HepG2 (cell line): ENCODE results near the gene CMTM3. TPM values are rescaled to one million over a fixed set of nuclear protein-coding genes. Genes with fewer than 3 reads are reported as not detected.

ENCODE experiments used
- BCL6 ChIP-seq: IDR thresholded peaks from 2 replicates; pipeline ENCODE4 v1.6.1; 2016; ENCODE audit warnings: missing genetic modification reagents, missing compliant biosample characterization
- BORCS8-MEF2B ChIP-seq: sonication (generic); formaldehyde crosslinking; IDR thresholded peaks from 2 replicates; pipeline ENCODE4 v1.8.0; 2022; ENCODE audit warnings: mild to moderate bottlenecking, missing genetic modification reagents
- FOXC1 ChIP-seq: sonication (generic); formaldehyde crosslinking; IDR thresholded peaks from 2 replicates; pipeline ENCODE4 v1.8.0; 2022; ENCODE audit warnings: mild to moderate bottlenecking, missing genetic modification reagents, borderline replicate concordance
- FOXK1 ChIP-seq: sonication (generic); formaldehyde crosslinking; IDR thresholded peaks from 2 replicates; pipeline ENCODE4 v1.4.0; 2020; ENCODE audit warnings: low read depth, missing genetic modification reagents, borderline replicate concordance
- HBP1 ChIP-seq: IDR thresholded peaks from 2 replicates; pipeline ENCODE4 v1.6.1; 2016; ENCODE audit warnings: low read depth, control low read depth
- KLF15 ChIP-seq: sonication (generic); formaldehyde crosslinking; IDR thresholded peaks from 2 replicates; pipeline ENCODE4 v1.8.1; 2023; ENCODE audit warnings: borderline replicate concordance, mild to moderate bottlenecking, inconsistent platforms, missing genetic modification reagents, mixed read lengths
- LCORL ChIP-seq, 2 experiments: fragments of 450-650 bp in 1 of 2; sonication (generic) in 1 of 2; formaldehyde crosslinking in 1 of 2; IDR thresholded peaks; 2 replicates each; pipeline versions ENCODE4 v1.5.0 to v1.6.1; 2017 to 2020; ENCODE audit warnings: antibody characterized with exemption in 1 of 2, missing genetic modification reagents in 1 of 2
- MEIS2 ChIP-seq: sonication (generic); formaldehyde crosslinking; IDR thresholded peaks from 2 replicates; pipeline ENCODE4 v1.9.0; 2021; ENCODE audit warnings: mild to moderate bottlenecking, missing genetic modification reagents
- NCOA1 ChIP-seq: sonication (generic); formaldehyde crosslinking; IDR thresholded peaks from 2 replicates; pipeline ENCODE4 v1.9.0; 2021; ENCODE audit warnings: missing genetic modification reagents
- PREB ChIP-seq: sonication (generic); formaldehyde crosslinking; IDR thresholded peaks from 2 replicates; pipeline ENCODE4 v1.4.0; 2020; ENCODE audit warnings: missing genetic modification reagents
- TRIM24 ChIP-seq: sonication (generic); formaldehyde crosslinking; IDR thresholded peaks from 2 replicates; pipeline ENCODE4 v1.8.0; 2022; ENCODE audit warnings: mild to moderate bottlenecking, missing genetic modification reagents
- WIZ ChIP-seq: sonication (generic); formaldehyde crosslinking; IDR thresholded peaks from 2 replicates; pipeline ENCODE4 v1.5.1; 2020; ENCODE audit warnings: mild to moderate bottlenecking, missing genetic modification reagents
- ZFP37 ChIP-seq: sonication (generic); formaldehyde crosslinking; IDR thresholded peaks from 2 replicates; pipeline ENCODE4 v1.4.0; 2020; ENCODE audit warnings: missing genetic modification reagents, borderline replicate concordance
- ZNF230 ChIP-seq: sonication (generic); formaldehyde crosslinking; IDR thresholded peaks from 2 replicates; pipeline ENCODE4 v1.4.0; 2020; ENCODE audit warnings: mild to moderate bottlenecking, missing genetic modification reagents
- ZNF674 ChIP-seq: sonication (generic); formaldehyde crosslinking; IDR thresholded peaks from 2 replicates; pipeline ENCODE4 v1.5.0; 2020; ENCODE audit warnings: low read depth, mild to moderate bottlenecking, missing genetic modification reagents
- ZNF766 ChIP-seq: sonication (generic); formaldehyde crosslinking; IDR thresholded peaks from 2 replicates; pipeline ENCODE4 v1.5.0; 2020; ENCODE audit warnings: missing genetic modification reagents, borderline replicate concordance
- polyA plus RNA-seq, 8 experiments: library from polyadenylated mRNA; depleted of rRNA in 3 of 8; stranded (reverse) in 7 of 8; unstranded in 1 of 8; fragments of >200 nt; fragmentation: Illumina TruSeq in 4 of 8; extraction: Trizol in 4 of 8; gene quantifications; 2 replicates each; pipeline versions ENCODE4 v1.2.1 to v1.2.3, GENCODE V29; 2011 to 2016; ENCODE audit warnings: low read depth in 4 of 8, missing spikeins in 1 of 8, mixed read lengths in 1 of 8; ENCODE audit not compliant: insufficient read depth in 1 of 8
- total RNA-seq, 5 experiments: library from RNA; depleted of rRNA; stranded (reverse); fragments of >200 nt; fragmentation: Illumina TruSeq; extraction: Trizol; gene quantifications; 2 replicates each; pipeline ENCODE4 v1.2.3, GENCODE V29; 2016; ENCODE audit warnings: low read depth in 1 of 5
- TF ChIP-seq, protein P1 (sequence below): sonication (generic); formaldehyde crosslinking; IDR thresholded peaks from 2 replicates; pipeline ENCODE4 v1.5.0; 2020; ENCODE audit warnings: missing genetic modification reagents
- TF ChIP-seq, protein P2 (sequence below): sonication (generic); formaldehyde crosslinking; IDR thresholded peaks from 2 replicates; pipeline ENCODE4 v1.4.0; 2020; ENCODE audit warnings: missing genetic modification reagents
- TF ChIP-seq, protein P3 (sequence below): IDR thresholded peaks from 2 replicates; pipeline ENCODE4 v1.6.1; 2016; ENCODE audit warnings: missing biosample characterization, missing genetic modification reagents, low read depth

CMTM3 gene
- total and polyA plus RNA-seq, 2 of the 13 experiments (the other 11 are each of a cell fraction or from before 2014, with no cell fraction given) = 29.2 to 48.7 TPM

GRCh38 chr16:66604376-66605176 is at the start of gene CMTM3 (continued):
- TF ChIP-seq BCL6 (CRISPR knock-in tag) = peak; percentile 36; the same call in 1 of the 2 replicates
- TF ChIP-seq, protein P1, sequence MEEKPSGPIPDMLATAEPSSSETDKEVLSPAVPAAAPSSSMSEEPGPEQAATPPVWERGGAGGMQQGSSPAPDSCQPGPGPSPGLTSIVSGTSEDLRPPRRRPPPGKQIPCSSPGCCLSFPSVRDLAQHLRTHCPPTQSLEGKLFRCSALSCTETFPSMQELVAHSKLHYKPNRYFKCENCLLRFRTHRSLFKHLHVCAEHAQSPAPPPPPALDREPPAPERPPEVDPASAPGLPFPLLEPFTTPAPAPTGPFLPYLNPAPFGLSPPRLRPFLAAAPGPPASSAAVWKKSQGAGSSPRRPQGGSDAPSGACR (CRISPR knock-in tag) = no peak
- TF ChIP-seq ZFP37 (CRISPR knock-in tag) = no peak
- TF ChIP-seq BORCS8-MEF2B (CRISPR knock-in tag) = no peak
- no peak for TF ChIP-seq LCORL (IDR thresholded peaks at IDR 0.05)
- TF ChIP-seq LCORL (CRISPR knock-in tag; IDR thresholded peaks at IDR 0.05) = peak; percentile 42
- no peak for TF ChIP-seq ZNF674 (CRISPR knock-in tag)
- 0 out of 2 replicates have a peak, but pooled peaks have one; percentile 14 for TF ChIP-seq HBP1
- TF ChIP-seq TRIM24 (CRISPR knock-in tag) = no peak
- TF ChIP-seq, protein P2, sequence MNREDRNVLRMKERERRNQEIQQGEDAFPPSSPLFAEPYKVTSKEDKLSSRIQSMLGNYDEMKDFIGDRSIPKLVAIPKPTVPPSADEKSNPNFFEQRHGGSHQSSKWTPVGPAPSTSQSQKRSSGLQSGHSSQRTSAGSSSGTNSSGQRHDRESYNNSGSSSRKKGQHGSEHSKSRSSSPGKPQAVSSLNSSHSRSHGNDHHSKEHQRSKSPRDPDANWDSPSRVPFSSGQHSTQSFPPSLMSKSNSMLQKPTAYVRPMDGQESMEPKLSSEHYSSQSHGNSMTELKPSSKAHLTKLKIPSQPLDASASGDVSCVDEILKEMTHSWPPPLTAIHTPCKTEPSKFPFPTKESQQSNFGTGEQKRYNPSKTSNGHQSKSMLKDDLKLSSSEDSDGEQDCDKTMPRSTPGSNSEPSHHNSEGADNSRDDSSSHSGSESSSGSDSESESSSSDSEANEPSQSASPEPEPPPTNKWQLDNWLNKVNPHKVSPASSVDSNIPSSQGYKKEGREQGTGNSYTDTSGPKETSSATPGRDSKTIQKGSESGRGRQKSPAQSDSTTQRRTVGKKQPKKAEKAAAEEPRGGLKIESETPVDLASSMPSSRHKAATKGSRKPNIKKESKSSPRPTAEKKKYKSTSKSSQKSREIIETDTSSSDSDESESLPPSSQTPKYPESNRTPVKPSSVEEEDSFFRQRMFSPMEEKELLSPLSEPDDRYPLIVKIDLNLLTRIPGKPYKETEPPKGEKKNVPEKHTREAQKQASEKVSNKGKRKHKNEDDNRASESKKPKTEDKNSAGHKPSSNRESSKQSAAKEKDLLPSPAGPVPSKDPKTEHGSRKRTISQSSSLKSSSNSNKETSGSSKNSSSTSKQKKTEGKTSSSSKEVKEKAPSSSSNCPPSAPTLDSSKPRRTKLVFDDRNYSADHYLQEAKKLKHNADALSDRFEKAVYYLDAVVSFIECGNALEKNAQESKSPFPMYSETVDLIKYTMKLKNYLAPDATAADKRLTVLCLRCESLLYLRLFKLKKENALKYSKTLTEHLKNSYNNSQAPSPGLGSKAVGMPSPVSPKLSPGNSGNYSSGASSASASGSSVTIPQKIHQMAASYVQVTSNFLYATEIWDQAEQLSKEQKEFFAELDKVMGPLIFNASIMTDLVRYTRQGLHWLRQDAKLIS = no peak
- no peak for TF ChIP-seq WIZ (CRISPR knock-in tag)
- TF ChIP-seq FOXC1 (CRISPR knock-in tag) = no peak
- TF ChIP-seq PREB = no peak
- TF ChIP-seq, protein P3, sequence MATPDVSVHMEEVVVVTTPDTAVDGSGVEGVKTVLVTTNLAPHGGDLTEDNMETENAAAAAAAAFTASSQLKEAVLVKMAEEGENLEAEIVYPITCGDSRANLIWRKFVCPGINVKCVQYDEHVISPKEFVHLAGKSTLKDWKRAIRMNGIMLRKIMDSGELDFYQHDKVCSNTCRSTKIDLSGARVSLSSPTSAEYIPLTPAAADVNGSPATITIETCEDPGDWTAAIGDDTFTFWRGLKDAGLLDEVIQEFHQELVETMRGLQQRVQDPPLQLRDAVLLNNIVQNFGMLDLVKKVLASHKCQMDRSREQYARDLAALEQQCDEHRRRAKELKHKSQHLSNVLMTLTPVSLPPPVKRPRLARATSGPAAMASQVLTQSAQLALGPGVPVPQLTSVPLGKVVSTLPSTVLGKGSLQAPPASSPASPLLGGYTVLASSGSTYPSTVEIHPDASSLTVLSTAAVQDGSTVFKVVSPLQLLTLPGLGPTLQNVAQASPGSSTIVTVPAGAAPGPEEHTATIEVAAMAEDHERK (CRISPR knock-in tag) = no peak
- TF ChIP-seq ZNF766 (CRISPR knock-in tag) = peak; percentile 52; the same call in 1 of the 2 replicates
- no peak for TF ChIP-seq KLF15 (CRISPR knock-in tag)
- TF ChIP-seq NCOA1 (CRISPR knock-in tag) = 0 out of 2 replicates have a peak, but pooled peaks have one; percentile 39
- TF ChIP-seq ZNF230 (CRISPR knock-in tag) = no peak
- TF ChIP-seq MEIS2 (CRISPR knock-in tag) = peak; percentile 17
- TF ChIP-seq FOXK1 (CRISPR knock-in tag) = no peak; the same call in 1 of the 2 replicates
